Omental fat pad (tissue), 4 donors: ENCODE measurements around the gene LRP1-AS. TPM values are rescaled to one million over a fixed set of nuclear protein-coding genes. Genes with fewer than 3 reads are reported as not detected.

Experiments used
- ATAC-seq: fragments of 150-250 bp; one replicate; pipeline ENCODE4 v1.9.1; 2016; ENCODE audit warnings: mild to moderate bottlenecking, moderate library complexity; ENCODE audit not compliant: low FRiP score
- DNase-seq: peaks from one replicate; pipeline ENCODE4 v3.0.0-alpha.2; 2019; ENCODE audit warnings: low spot score
- CTCF ChIP-seq, 3 donors: fragments of 450-650 bp; IDR thresholded peaks; one replicate each; pipeline ENCODE4 v1.5.1; 2016 to 2017; ENCODE audit warnings: antibody characterized with exemption in 3 of 3, mild to moderate bottlenecking in 3 of 3, moderate library complexity in 2 of 3
- total RNA-seq, 4 donors: library from RNA; depleted of rRNA; stranded (reverse); fragments of >200 nt; gene quantifications; one replicate each; pipeline ENCODE4 v1.1.0, GENCODE V29; 2016

LRP1-AS gene
- total RNA-seq, 4 donors from 2014 or later = not detected

GRCh38 chr12:57157588-57158173 lies 10.3 kb upstream of the LRP1-AS start:
- DNase-seq = no peak
- TF ChIP-seq CTCF (IDR thresholded peaks at IDR 0.05) = no peak
- ATAC-seq = no peak

- ATAC-seq (no peak), DNase-seq (no peak)
- TF ChIP-seq CTCF (IDR thresholded peaks at IDR 0.05) = no peak
Measured at GRCh38 chr12:57156701-57157403, 9.4 kb upstream of the LRP1-AS start.

- no peak for ATAC-seq
- no peak for DNase-seq
- TF ChIP-seq CTCF (IDR thresholded peaks at IDR 0.05) = no peak
Measured at GRCh38 chr12:57154804-57155434, 7.5 kb upstream of the LRP1-AS start.

GRCh38 chr12:57154076-57154475 lies 6.7 kb upstream of the LRP1-AS start:
- DNase-seq = no peak
- ATAC-seq = no peak
- TF ChIP-seq CTCF (IDR thresholded peaks at IDR 0.05) = no peak

- TF ChIP-seq CTCF (IDR thresholded peaks at IDR 0.05) = no peak
- DNase-seq = no peak
- no peak for ATAC-seq
Measured at GRCh38 chr12:57153415-57153997, 6.1 kb upstream of the LRP1-AS start.

GRCh38 chr12:57152639-57153038 lies 5.2 kb upstream of the LRP1-AS start:
- DNase-seq (no peak), ATAC-seq (peak; percentile 50)
- TF ChIP-seq CTCF (IDR thresholded peaks at IDR 0.05) = no peak
